IMR-90 (cell line): ENCODE measurements around the gene CLN3. TPM values are rescaled to one million over a fixed set of nuclear protein-coding genes. Genes with fewer than 3 reads are reported as not detected.
"Not testable (repeated sequence)": the region's sequence is repeated elsewhere in the genome, so short reads cannot be mapped to it uniquely, and the experiment has no call there.

Experiments
- ATAC-seq: fragments of 200-7000 bp; cut with Tn5 transposase; 2 replicates; pipeline ENCODE4 v1.9.1; 2020; ENCODE audit warnings: low read depth, mild to moderate bottlenecking, moderate library complexity
- BruUV-seq: library from RNA; stranded (reverse); fragments of 400-500 nt; replicated peaks from 2 replicates; lab custom pipeline; 2021; lab: Mats Ljungman, UMichigan
- CTCF ChIA-PET: fragments of 300-600 bp; formaldehyde crosslinking; extraction: SDS; loops from one replicate; lab custom pipeline; 2021; ENCODE audit warnings: antibody characterized with exemption; lab: Yijun Ruan, JAX
- POLR2A ChIA-PET: fragments of 300-600 bp; sonication (Branson Sonifier 250); formaldehyde crosslinking; loops from one replicate; lab custom pipeline; 2022; ENCODE audit warnings: antibody characterized with exemption; ENCODE audit not compliant: unreplicated experiment; lab: Charles Lee
- DNase-seq: peaks from one replicate; pipeline ENCODE4 v3.0.0; 2013
- H2AFZ ChIP-seq: replicated peaks from 2 replicates; pipeline ENCODE3; 2013; ENCODE audit warnings: low read length, mild to moderate bottlenecking; ENCODE audit not compliant: poor library complexity
- H2AK5ac ChIP-seq: 2 replicates; pipeline ENCODE4 v1.6.1; 2013; ENCODE audit warnings: low read depth, low read length, inconsistent platforms
- H2AK9ac ChIP-seq: replicated peaks from 2 replicates; pipeline ENCODE3; 2013; ENCODE audit warnings: mild to moderate bottlenecking, low read depth, low read length, moderate library complexity; ENCODE audit not compliant: poor library complexity
- H2BK120ac ChIP-seq: 2 replicates; pipeline ENCODE4 v1.6.1; 2013; ENCODE audit warnings: low read depth, low read length, inconsistent platforms
- H2BK15ac ChIP-seq: 3 replicates; pipeline ENCODE4 v1.6.1; 2013; ENCODE audit warnings: low read depth, low read length, inconsistent platforms
- H2BK20ac ChIP-seq: 2 replicates; pipeline ENCODE4 v1.6.1; 2013; ENCODE audit warnings: low read depth, mild to moderate bottlenecking, inconsistent platforms, low read length, moderate library complexity
- H2BK5ac ChIP-seq: 2 replicates; pipeline ENCODE4 v1.6.1; 2013; ENCODE audit warnings: mild to moderate bottlenecking, low read depth, low read length, inconsistent platforms; ENCODE audit not compliant: poor library complexity, severe bottlenecking
- H3K14ac ChIP-seq: replicated peaks from 2 replicates; pipeline ENCODE4 v1.6.1; 2013; ENCODE audit warnings: low read depth, low read length, inconsistent platforms
- H3K18ac ChIP-seq: 2 replicates; pipeline ENCODE4 v1.6.1; 2013; ENCODE audit warnings: low read depth, low read length, control low read depth
- H3K23ac ChIP-seq: 2 replicates; pipeline ENCODE4 v1.6.1; 2013; ENCODE audit warnings: low read depth, low read length, inconsistent platforms
- H3K27ac ChIP-seq: 2 replicates; pipeline ENCODE4 v1.5.1; 2013; ENCODE audit warnings: mild to moderate bottlenecking, control low read depth, low read length; ENCODE audit not compliant: insufficient read depth
- H3K27me3 ChIP-seq: 2 replicates; pipeline ENCODE4 v1.6.1; 2013; ENCODE audit warnings: low read length; ENCODE audit not compliant: control insufficient read depth, insufficient read depth
- H3K36me3 ChIP-seq: 2 replicates; pipeline ENCODE4 v1.6.1; 2013; ENCODE audit warnings: low read length, mixed read lengths; ENCODE audit not compliant: control insufficient read depth, insufficient read depth
- H3K4ac ChIP-seq: 2 replicates; pipeline ENCODE4 v1.6.1; 2013; ENCODE audit warnings: low read depth, low read length, inconsistent platforms
- H3K4me1 ChIP-seq: 2 replicates; pipeline ENCODE4 v1.6.1; 2013; ENCODE audit warnings: low read length, mixed read lengths; ENCODE audit not compliant: control insufficient read depth, insufficient read depth
- H3K4me2 ChIP-seq: 2 replicates; pipeline ENCODE4 v1.6.1; 2013; ENCODE audit warnings: low read depth, mild to moderate bottlenecking, control low read depth, low read length, moderate library complexity
- H3K4me3 ChIP-seq: 2 replicates; pipeline ENCODE4 v1.5.1; 2013; ENCODE audit warnings: low read depth, mild to moderate bottlenecking, control low read depth, low read length, moderate library complexity; ENCODE audit not compliant: insufficient read depth
- H3K56ac ChIP-seq: 2 replicates; pipeline ENCODE4 v1.6.1; 2013; ENCODE audit warnings: low read length, inconsistent platforms; ENCODE audit not compliant: insufficient read depth; ENCODE audit errors: extremely low read depth
- H3K79me1 ChIP-seq, 2 experiments: 2 replicates each; pipeline ENCODE4 v1.6.1; 2013; ENCODE audit warnings: low read length in 2 of 2, inconsistent platforms in 1 of 2, low read depth in 1 of 2
- H3K9ac ChIP-seq: 2 replicates; pipeline ENCODE4 v1.6.1; 2013; ENCODE audit warnings: low read depth, low read length, control low read depth
- H3K9me1 ChIP-seq: 2 replicates; pipeline ENCODE4 v1.6.1; 2013; ENCODE audit warnings: low read length, inconsistent platforms; ENCODE audit not compliant: insufficient read depth
- H3K9me3 ChIP-seq: 2 replicates; pipeline ENCODE4 v1.6.1; 2013; ENCODE audit warnings: low read length; ENCODE audit not compliant: control insufficient read depth, insufficient read depth
- H4K20me1 ChIP-seq: 2 replicates; pipeline ENCODE4 v1.6.1; 2013; ENCODE audit warnings: low read length, inconsistent platforms; ENCODE audit not compliant: insufficient read depth
- H4K5ac ChIP-seq: 2 replicates; pipeline ENCODE4 v1.6.1; 2013; ENCODE audit warnings: mild to moderate bottlenecking, low read depth, low read length, control low read depth
- H4K8ac ChIP-seq, 2 experiments: 2 replicates each; pipeline ENCODE4 v1.6.1; 2013; ENCODE audit warnings: low read depth in 2 of 2, low read length in 2 of 2, control low read depth in 1 of 2, inconsistent platforms in 1 of 2
- H4K91ac ChIP-seq: 2 replicates; pipeline ENCODE4 v1.6.1; 2013; ENCODE audit warnings: low read depth, low read length, inconsistent platforms; ENCODE audit not compliant: insufficient read depth
- WGBS, 2 experiments: methylation state at CpG; one replicate each; pipeline versions ENCODE4 v1.1.5 to v1.1.7; 2013; ENCODE audit warnings: missing lambda C conversion rate in 2 of 2; ENCODE audit not compliant: insufficient read length in 1 of 2; ENCODE audit errors: extremely low coverage in 2 of 2; 5-methylcytosine and 5-hydroxymethylcytosine counted together
- dilution Hi-C: fragments of 300-500 bp; cut with HindIII; formaldehyde crosslinking; loops from one replicate; pipeline ENCODE4 v1.14.3; 2018; ENCODE audit warnings: low sequenced_read_pairs; ENCODE audit not compliant: unreplicated experiment
- in situ Hi-C: fragments of 300-500 bp; cut with MboI; formaldehyde crosslinking; loops from 3 replicates; pipeline ENCODE4 v1.14.3; 2019; ENCODE audit warnings: low sequenced_read_pairs, inconsistent platforms, mixed read lengths
- intact Hi-C: fragments of 100-400 bp; cut with micrococcal nuclease; formaldehyde crosslinking; loops from 2 replicates; pipeline ENCODE4 v1.10.0; 2022
- polyA plus RNA-seq, 3 experiments: library from polyadenylated mRNA; depleted of rRNA; stranded (reverse); fragments of >200 nt; gene quantifications; 2 replicates each; pipeline ENCODE4 v1.2.3, GENCODE V29; 2012; ENCODE audit warnings: low replicate concordance in 1 of 3
- total RNA-seq: library from RNA; depleted of rRNA; stranded (reverse); fragments of >200 nt; gene quantifications from 2 replicates; pipeline ENCODE4 v1.2.3, GENCODE V29; 2012

The CLN3 gene
- total and polyA plus RNA-seq, 2 of the 4 experiments (the other 2 are of a cell fraction), result 3.9 to 15.9 TPM

- H2AFZ ChIP-seq, POLR2A ChIA-PET, H2AK5ac ChIP-seq, H3K79me1 ChIP-seq, H3K18ac ChIP-seq, H3K4ac ChIP-seq, CTCF ChIA-PET, H3K4me3 ChIP-seq, H4K8ac ChIP-seq, H3K9me1 ChIP-seq, H4K5ac ChIP-seq, H2BK20ac ChIP-seq, BruUV-seq, H2BK120ac ChIP-seq, in situ Hi-C loops, H3K23ac ChIP-seq, ATAC-seq, intact Hi-C loops, H3K9ac ChIP-seq, H4K20me1 ChIP-seq, H3K4me1 ChIP-seq, H3K9me3 ChIP-seq, H3K4me2 ChIP-seq, H3K14ac ChIP-seq, H2BK5ac ChIP-seq, dilution Hi-C loops, DNase-seq, H2BK15ac ChIP-seq, H4K91ac ChIP-seq, H3K36me3 ChIP-seq, H3K56ac ChIP-seq, H3K27ac ChIP-seq, H2AK9ac ChIP-seq: not testable (repeated sequence)
- 82 to 100% methylated on average over 1 to 7 of the region's 18 CpGs for WGBS, 2 experiments
- peaks cover 41% of the 10 kb centered on the region for H3K27me3 ChIP-seq
Observed at GRCh38 chr16:28500476-28501180, 8.8 kb upstream of the CLN3 start.
